ENCODE results near the gene DMTF1.
"Not testable (repeated sequence)": the region's sequence is repeated elsewhere in the genome, so short reads cannot be mapped to it uniquely, and the experiment has no call there.

Gene DMTF1

DNA sequence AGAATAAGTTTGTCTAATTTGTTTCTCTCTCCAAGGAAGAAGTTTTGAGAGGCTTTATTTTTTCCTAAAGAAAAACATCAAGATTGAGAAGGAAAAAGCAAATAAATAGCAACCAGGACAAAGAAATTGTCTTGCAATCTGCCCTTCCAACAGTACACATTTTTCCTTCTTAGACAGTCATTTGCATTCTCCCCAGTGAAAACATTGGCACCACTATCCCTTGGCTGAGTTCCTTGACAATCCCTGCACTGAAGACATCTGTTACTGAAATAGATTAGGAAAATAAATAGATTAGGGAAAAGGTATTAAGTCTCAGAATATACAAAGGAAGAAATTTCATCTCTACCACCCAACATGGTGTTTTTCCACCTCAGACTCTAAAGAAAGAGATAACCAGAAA lies 79.5 kb downstream of the DMTF1 start:
- DNase-seq = no peak

DNA sequence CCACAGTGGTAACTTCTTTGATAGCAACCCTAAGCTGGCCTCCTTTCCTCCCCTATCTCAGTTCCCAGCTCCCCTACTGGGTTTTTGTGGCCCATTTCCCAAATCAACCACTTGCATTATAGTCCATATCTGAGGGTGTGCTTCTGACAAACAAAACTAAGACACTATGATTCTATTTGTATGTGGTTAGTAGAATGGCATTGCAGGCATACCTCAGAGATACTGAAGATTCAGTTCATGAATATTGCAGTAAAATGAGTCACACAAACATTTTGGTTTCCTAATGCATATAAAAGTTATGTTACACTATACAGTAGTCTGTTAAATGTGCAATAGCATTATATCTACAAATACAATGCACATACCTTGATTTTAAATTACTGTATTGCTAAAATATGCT lies 82.7 kb downstream of the DMTF1 start:
- no peak for DNase-seq

DNA sequence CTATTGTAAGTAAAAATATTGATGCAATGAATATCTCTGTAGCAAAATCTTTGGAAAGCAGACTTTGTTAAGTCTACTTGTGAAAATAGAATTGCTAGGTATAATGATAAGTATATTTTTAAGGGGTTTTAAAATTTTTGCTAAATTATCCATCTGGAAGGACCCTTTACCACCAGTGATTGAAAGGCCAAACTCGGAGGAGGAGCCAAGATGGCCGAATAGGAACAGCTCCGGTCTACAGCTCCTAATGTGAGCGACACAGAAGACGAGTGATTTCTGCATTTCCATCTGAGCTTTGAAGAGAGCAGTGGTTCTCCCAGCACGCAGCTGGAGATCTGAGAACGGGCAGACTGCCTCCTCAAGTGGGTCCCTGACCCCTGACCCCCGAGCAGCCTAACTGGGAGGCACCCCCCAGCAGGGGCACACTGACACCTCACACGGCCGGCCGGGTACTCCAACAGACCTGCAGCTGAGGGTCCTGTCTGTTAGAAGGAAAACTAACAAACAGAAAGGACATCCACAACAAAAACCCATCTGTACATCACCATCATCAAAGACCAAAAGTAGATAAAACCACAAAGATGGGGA lies 86.3 kb downstream of the DMTF1 start:
- not testable (repeated sequence) for DNase-seq

DNA sequence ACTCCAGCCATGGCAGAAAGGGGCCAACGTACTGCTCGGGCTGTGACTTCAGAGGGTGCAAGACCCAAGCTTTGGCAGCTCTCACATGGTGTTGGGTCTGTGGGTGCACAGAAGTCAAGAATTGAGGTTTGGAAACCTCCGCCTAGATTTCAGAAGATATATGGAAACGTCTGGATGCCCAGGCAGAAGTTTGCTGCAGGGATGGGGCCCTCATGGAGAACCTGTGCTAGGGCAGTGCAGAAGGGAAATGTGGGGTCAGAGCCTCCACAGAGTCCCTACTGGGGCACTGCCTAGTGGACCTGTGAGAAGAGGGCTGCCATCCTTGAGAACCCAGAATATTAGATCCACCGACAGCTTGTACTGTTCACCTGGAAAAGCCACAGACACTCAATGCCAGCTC lies 93.4 kb downstream of the DMTF1 start:
- not testable (repeated sequence) for DNase-seq
